GM18499 (cell line): ENCODE results near the gene FBXO31.
"Not testable (repeated sequence)": the region's sequence is repeated elsewhere in the genome, so short reads cannot be mapped to it uniquely, and the experiment has no call there.

Experiments used
- ATAC-seq: cut with Tn5 transposase; IDR thresholded peaks from one replicate; pipeline ENCODE4 v1.9.1; 2021; ENCODE audit warnings: moderate number of reproducible peaks; ENCODE audit not compliant: insufficient read depth, unreplicated experiment

The FBXO31 gene

DNA sequence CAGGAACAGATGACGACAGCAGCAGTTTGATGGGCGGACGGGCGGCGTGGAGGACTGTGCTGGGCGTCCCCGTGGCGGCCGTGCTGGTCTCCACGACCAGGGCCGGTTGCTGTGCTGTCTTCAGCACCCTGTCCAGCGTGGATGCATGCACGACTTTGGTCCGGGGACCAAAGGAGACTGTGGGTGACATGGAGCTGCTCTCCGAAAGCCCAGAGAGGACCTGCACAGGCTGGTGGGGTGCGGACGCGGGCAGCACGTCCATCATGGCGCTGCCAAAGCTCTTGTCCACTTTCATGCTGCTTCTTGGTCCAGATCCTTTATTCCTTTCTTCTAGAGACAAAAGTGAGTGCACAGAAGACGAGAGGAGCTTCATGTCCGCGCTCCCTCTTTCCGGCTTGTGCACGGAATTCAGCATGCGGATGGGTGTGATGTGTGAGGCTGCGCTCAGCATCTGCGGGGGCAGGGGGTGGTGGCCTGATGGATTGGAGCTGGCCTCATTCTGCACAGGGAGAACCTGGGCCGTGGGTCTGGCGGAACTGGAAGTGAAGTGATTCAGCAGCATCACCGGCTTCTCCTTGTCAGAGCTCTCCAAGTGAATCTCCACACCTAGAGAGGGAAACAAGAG is 28.9 kb upstream of the FBXO31 start:
- ATAC-seq: no peak

DNA sequence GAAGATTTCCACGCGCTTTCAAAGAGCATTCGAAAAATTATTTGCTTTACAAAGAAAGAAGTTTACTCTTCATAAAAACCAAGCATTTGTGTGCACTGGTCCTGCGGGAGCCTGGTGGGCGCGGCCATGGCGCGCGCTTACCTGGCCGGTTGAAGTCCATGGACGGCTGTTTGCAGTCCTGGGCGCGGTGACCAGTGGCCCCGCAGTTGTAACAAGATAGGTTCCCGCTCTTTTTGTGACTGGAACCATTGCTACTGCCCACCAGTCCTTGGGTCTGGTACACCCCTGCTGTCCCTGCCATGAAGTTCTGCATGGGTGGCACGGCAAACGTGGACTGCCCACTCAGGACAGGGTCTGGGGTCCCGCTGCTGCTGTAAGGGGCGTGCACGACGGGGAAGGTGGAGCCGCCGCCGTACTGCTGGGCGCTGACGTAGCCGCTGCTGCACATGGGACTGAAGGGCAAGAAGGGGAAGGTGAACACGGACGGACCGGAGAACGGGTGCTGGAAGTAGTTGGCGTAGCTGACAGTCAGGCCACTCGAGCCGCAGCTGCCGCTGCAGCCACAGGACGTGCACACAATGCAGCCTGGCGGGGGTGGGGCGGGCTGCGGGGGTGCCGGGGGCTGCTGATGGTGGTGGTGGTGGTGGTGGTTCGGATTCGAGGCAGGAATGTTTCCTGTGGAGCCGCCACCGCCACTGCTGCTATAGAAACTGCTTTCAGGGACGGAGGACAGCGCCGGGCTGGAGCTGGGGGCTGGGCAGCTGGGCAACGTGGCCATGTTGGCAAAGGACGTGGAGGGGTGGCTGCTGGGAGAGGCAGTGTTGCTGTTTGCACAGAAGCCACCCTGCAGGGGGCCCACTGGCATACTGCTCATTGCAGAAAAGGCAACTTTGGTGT is 28.0 kb upstream of the FBXO31 start:
- ATAC-seq: no peak

DNA sequence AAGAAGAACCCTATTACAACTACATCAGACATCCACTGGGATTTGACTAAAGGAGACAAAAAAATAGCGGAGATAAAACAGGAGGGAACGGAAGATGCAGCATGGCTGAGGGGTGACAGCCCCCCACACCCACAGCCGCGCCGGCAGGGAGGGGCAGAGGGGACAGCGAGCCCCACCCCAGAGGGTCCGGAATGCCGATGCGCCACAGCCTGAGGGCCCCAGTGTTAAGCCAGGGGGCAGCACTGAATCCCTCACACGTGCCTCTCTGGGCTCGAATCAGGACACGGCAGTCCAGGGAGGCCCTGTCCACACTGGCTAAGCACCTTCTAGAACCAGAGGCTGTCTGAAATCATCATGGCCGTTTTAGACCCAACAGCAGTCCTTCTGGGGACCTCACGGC is 27.4 kb upstream of the FBXO31 start:
- no peak for ATAC-seq

DNA sequence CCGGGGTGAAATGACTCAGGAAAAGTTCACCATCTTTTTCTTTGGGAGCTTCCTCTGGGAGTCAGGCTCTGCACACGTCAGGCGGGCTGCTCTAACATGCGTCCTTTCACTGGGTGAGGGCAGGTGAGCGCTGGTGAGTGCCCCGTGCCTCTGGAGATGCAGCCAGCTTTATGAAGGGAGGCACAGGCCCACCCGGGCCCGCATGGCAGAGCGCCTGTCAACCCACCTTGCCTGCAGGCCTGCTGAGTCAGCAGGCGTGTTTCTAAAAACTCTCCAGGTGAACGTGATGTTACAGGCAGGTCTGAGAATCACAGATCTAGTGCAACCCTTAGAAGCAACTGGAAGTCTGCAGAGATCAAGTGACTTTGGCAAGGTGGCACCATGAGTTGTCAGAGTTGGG is 27.0 kb upstream of the FBXO31 start:
- no peak for ATAC-seq

DNA sequence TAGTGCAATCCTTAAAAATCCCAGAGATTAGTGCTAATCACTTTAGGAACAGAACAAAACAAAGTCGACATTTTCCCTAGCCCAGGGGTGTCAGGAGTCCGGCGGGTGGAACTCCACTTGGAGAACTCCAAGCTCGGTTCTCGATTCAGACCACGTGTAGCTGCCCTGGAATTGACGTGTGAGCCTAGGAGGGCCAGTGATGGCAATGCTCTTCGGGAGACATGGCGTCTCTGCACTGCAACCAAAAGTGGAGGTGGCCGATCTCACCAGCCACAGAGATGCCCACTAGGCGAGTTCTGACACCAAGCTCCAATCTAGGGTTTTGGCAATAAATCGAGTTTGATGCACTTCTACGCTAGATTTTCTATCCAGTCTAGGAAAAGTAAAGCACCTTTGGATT is 26.2 kb upstream of the FBXO31 start:
- no peak for ATAC-seq

DNA sequence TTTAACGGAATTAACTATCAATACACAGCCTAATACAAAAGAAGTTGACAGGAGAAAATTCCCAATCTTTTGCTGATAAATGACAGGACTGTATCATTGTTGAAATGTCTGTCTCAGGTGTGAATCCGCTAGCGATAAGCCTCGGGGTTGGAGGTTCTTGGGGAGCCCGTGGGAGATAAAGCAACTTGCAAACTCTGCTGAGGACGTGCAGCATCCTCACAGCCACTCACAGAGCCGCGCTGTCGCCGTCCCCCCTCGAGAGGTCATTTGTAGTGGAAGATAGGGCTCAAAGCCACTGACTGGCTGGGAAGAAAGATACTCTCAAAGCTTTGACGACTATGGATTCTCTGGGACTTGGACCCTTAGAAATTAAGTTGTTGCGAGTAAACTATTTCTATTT is 25.6 kb upstream of the FBXO31 start:
- no peak for ATAC-seq

DNA sequence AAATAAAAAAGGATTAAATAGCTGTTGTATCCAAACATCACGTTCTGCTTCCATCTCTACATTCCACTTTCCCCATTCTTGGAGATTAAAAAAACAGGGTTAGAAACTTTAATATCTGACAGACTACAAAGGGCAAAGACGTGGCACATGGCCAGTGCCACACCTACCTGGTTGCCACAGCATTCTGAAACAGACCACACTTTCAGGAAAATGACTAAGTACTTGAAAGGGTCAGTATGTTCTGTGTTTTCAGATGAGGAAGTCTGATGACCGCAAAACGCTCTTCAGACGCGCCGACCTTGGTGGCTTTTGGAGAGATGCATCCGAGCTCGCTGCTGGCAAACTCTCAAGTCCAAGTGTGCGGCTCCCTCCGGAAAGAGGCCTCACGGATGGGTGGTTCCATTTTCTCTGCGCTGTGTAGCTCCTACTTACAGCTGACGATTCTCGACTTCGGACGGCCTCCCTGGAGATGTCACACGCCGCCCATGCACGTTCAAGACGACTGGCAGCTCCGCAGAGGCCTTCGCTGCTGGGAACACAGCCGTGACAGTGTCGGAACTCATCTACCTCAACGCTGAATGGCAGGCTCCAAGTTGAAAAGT is 24.0 kb upstream of the FBXO31 start:
- ATAC-seq: no peak

DNA sequence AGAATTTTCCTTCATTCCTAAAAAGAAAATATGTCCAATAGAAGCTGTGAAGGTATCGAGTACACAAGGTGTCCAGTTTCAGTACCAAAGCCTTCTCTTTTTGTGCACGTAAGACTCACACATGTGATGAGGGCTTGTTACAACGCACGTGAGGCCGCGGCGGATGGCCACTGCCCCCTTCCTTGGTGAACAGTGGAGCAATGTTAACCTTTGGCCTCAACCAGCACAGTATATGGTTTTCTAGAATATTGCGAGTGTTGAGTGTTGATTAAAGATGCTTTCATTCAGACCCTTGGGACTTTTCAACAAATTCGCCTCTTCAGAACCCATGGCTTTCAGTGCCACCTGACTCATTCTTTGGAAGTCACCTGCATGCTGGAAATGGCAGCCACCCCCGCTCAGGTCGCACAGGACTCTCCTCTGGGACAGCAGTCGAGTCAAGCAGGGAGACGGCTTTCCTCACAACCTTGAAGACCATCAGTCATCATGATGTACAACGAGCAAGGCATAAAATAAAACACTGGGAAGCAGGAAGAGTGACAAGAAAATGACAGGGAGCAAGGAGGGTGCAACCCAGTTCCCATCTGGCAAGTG is 23.0 kb upstream of the FBXO31 start:
- ATAC-seq: no peak

DNA sequence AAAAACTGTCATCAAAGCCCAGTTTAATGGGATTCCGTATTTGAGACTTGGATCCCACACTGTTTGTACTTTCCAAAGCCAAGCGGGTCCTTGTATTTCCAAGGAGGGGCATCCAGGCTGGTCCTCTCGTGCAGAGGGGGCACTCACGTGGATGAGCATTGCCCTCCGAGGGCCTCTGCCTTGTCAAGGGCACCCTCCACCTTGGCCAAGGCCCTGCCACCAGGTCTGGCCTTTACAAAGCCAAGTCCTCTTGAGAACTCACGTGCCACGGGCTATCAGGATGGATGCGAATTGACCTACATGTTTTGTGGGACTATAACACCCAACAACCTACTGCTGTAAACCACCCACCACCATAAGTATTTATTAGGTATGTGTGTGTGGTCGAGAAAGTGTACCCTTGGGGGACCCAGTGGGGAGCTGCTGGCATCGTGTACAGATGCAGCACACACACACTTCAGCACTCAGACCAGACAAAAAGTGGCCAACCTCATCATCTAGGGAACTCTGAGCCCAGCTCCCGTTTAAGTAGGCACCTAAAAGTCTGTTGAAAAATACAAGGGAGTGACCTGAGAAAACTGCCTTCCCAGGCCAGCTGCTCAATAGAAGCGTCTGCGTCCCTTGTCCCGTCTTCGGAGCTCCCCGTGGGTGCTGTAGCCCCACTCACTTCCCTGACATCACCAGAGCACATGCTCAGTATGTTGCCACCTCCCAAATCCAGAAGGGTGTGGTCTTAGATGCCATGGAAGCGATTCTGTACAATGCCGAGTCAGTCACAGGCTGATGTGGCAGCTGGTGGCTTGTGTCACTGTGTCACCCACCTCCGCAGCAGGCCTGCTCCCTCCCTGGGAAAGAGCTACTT is 21.4 kb upstream of the FBXO31 start:
- ATAC-seq: no peak

DNA sequence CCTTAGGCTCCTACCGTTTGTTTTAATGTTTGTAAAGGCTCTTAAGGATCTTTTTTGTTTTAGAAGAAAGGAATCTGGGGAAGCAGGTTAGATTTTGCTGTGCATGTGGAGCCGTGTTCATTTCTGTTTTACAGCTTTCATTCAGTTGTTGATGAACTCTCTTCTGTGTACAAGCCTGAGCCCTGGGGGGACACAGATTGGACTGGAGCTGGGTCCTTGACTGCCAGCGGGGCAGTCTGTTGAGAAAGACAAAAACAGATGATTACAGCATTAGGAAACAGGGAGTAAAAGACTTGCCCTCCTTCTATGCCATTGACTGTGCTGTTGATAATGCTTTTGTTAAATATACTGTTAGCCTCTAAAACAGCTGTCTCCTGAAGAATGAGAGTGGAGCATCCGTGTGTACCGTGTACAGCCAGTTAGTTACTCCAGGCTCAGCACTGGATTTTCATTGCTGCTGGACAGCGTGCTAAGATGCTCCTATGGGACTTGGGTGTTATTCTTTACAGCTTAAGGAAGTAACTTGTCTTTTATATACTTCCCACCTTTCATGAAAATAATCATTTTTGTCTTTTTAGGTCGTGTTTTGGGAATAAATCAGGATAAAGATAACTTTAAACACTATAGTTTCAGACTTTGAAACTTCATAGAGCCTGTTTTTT is 11.7 kb upstream of the FBXO31 start:
- ATAC-seq: no peak

DNA sequence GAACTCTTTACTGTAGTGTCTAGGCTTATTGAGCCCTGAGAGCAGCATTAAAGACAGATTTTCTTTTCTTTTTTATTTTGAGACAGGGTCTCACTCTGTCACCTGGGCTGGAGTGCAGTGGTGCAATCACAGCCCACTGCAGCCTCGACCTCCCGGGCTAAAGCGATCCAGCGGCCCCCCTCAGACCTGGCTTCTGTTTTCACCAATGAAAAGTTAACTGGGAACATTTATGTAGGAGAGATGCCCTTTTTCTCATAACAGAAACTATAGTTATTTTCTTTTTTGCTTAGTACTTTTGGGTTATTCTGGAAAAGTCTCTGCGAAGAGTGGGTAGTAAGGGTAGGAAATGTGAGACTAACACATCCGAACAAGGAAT is 10.1 kb upstream of the FBXO31 start:
- ATAC-seq: no peak

DNA sequence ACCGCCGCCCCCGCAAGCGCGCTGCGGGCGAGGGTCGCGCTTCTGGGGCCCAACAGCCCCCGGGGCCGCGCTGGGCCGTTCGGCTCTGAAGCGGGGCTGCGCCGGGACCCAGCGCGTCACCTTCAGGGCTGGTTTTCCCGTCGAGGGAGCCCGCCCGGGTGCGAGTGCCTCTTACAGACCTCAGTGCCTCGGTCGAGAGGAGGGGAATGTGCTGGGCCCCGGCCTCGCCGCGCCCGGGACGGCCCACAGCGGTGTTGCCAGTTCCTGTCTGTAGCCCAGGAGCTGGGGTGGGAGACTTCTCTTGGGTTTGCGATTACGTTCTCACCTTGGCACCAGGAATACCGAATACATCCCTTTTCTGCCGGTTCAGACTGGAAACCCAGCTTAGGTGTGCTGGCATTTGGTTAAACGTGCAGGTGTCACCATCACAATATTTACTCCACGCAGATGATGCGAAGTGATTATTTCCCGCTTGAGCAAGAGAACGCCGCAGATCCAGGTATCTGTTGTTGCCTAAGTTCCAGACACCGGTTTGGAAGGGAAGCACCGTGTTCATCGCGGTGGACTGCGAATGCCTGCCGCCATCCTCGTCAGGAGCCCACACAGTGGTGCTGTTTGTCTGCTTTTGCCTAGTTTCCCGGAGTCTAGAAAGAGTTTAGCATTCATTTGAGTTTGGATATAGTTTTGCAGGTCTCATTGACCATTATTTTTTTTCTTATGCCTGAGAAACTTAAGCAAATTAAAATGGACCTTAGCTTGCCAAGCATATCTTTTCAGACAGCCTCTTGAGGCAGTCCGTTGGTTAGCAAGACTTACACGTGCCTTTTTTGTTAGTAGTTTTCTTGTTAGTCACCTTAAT is 9.5 kb upstream of the FBXO31 start:
- no peak for ATAC-seq

DNA sequence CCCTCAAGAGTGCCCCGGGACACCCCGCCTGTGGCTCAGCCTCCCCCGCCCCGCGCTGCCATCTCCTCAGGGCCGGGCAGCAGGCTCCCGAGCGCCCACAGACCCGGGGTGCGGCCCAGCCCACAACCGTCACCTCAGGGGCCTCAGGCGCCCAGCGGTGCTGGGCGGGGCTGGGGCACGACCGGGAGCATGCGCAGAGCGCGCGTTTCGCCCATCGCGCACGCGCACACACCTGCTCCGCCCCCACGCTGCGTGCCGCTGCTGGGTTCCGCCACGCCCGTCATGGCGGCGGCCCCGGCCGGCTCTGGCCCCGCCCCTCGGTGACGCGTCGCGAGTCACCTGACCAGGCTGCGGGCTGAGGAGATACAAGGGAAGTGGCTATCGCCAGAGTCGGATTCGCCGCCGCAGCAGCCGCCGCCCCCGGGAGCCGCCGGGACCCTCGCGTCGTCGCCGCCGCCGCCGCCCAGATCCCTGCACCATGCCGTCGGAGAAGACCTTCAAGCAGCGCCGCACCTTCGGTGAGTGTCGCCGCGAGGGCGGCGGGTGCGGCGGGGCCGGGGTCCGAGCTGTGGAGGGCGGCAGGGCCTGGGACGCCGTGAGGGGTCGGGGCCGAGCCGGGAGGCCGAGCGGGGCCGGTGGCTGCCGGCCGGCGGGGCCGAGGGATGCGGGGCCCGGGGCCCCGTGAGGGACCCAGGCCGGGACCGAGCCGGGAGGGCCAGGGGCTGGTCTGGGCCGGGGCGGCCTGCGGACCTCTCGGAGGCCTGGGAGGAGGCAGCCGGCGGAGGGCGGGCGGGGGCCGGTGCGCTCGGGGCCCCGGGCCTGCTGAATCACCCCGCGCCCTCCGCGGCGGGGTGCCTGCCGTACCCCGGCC is 8.6 kb upstream of the FBXO31 start, which contains the start of gene MAP1LC3B:
Gene MAP1LC3B (plus strand): TSS at position 387 of the 871 bp plus-strand sequence. CDS start 92 bp downstream, at position 479.
- ATAC-seq: peak; percentile 30

DNA sequence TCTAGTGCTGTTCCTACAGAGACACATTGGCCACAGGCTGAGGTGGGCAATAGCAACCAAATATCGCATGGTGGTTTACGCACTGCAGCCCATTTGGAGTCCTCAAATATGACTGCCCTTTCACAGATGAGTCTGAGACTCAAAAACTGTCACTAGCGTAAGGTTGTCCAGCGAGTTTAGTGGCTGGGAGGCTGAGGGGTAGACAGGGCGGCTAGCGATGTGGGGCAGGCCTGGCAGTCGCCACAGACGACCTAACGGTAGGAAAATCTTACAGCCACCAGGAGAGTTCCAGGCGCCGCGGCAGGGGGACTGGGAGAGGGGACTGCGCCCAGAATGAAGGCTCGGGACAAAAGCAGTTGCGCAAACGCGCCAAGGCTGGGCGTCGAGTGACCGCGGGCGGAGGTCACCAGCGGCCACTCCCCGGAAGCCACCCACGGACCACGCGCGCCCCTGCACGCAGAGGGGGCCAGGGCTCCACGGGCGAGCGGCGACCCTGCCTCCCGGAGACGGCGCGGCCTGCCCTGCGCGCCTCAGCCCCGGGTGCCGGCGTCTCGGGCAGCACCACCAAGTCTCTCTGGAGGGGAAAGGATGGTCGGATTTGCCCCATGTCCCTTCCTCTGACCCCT is 7.9 kb upstream of the FBXO31 start:
- ATAC-seq: peak; percentile 0

DNA sequence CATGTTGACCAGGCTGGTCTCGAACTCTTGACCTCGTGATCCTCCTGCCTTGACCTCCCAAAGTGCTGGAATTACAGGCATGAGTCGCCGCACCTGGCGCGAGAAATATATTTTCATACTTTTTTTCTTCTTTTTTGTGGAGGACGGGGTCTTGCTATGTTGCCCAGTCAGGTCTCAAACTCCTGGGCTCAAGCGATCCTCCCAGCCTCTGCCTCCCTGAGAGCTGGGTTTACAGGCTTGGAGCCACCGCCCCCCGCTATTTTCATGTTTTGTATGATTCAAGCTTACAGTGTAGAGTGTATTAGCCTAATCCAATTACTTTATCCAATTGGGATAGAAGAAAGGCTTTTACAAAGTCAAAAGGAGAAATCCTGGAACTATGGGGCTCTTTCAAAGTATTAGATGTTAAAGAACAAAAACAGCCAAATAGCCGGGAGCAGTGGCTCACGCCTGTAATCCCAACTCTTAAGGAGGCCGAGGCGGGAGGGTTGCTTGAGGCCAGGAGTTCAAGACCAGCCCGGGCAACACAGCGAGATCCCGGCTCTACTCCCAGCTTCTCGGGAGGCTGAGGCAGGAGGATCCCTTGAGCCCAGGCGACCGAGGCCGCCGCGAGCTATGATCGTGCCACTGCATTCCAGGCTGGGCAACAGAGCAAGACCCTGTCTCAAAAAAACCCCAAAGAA is 7.2 kb upstream of the FBXO31 start:
- ATAC-seq: no peak

DNA sequence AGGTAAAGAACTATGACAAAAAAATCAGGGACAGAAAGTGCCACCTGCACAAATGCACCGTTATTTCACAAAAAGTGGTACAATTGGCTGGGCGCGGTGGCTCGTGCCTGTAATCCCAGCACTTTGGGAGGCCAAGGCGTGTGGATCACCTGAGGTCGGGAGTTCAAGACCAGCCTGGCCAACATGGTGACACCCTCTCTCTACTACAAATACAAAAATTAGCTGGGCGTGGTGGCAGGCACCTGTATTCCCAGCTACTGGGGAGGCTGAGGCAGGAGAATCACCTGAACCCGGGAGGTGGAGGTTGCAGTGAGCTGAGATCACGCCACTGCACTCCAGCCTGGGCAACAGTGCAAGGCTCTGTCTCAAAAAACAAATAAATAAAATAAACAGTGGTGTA is 6.3 kb upstream of the FBXO31 start:
- not testable (repeated sequence) for ATAC-seq

DNA sequence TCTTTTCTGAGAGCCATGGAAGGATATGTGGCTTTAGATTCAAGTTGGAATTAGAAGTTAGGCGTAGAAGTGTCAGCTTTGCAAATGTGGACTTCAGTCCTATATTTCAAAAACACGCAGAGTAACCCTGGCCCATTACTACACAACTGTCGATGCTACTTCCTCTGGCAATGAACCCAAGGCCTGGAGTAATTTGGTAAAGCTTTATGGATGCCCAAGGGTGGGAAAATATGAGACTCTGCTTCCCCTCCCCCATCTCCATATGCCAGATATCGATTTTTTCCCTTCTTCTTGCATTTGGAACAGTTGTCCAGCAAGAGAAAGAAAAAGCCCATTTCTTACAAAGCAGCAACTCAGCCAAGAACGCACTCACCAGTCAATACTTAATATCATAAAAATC is 5.7 kb upstream of the FBXO31 start:
- no peak for ATAC-seq
